ENCODE measurements around the gene PCDHA8. TPM values are rescaled to one million over a fixed set of nuclear protein-coding genes. Genes with fewer than 3 reads are reported as not detected.
"Not testable (repeated sequence)": the region's sequence is repeated elsewhere in the genome, so short reads cannot be mapped to it uniquely, and the experiment has no call there.

PCDHA8 gene
- total RNA-seq, 1 donor from 2014 or later: 0.38 TPM

GRCh38 chr5:140808889-140809291 lies 32.1 kb upstream of the PCDHA8 start:
- DNase-seq: peak; percentile 48
- no peak overlapping the region for H3K4me3 ChIP-seq
- H3K9me3 ChIP-seq: peaks cover 10% of the 10 kb centered on the region
- no peak for ATAC-seq
- H3K4me1 ChIP-seq: no peaks in the 10 kb centered on the region
- TF ChIP-seq CTCF (IDR thresholded peaks at IDR 0.05): no peak
- intact Hi-C loops (cut with DNase I): no loop called here
- H3K27ac ChIP-seq: no peak overlapping the region
- peaks cover 8% of the 10 kb centered on the region for H3K27me3 ChIP-seq (ENCODE audit: low read depth)
- no peaks in the 10 kb centered on the region for H3K36me3 ChIP-seq

GRCh38 chr5:140821375-140822280 lies 19.4 kb upstream of the PCDHA8 start, which contains the start of gene PCDHA5:
Gene PCDHA5 (plus strand): TSS chr5:140821613.
- TF ChIP-seq CTCF (IDR thresholded peaks at IDR 0.05): peak; percentile 44
- DNase-seq: no peak
- H3K36me3 ChIP-seq: no peaks in the 10 kb centered on the region
- peaks cover 13% of the 10 kb centered on the region for H3K27me3 ChIP-seq (ENCODE audit: low read depth)
- no peak for ATAC-seq
- H3K9me3 ChIP-seq: no peaks in the 10 kb centered on the region
- peak within 1 kb of the TSS; percentile 16 for H3K4me3 ChIP-seq
- no peak within 1 kb of the TSS for H3K27ac ChIP-seq
- intact Hi-C loops (cut with DNase I): no loop called here
- H3K4me1 ChIP-seq: no peaks in the 10 kb centered on the region

- no peak for ATAC-seq
- Histone ChIP-seq H3K36me3 (no peaks in the 10 kb centered on the region), H3K27ac (no peak overlapping the region), H3K27me3 (ENCODE audit: low read depth) (peaks cover 18% of the 10 kb centered on the region), H3K4me1 (no peaks in the 10 kb centered on the region), H3K9me3 (no peaks in the 10 kb centered on the region), H3K4me3 (no peak overlapping the region)
- intact Hi-C loops (cut with DNase I): no loop called here
- TF ChIP-seq CTCF (IDR thresholded peaks at IDR 0.05): no peak
- no peak for DNase-seq
These were observed 18.7 kb upstream of the PCDHA8 start for GRCh38 chr5:140822281-140822629.

GRCh38 chr5:140822969-140823368 lies 18.0 kb upstream of the PCDHA8 start:
- H3K27ac ChIP-seq; ATAC-seq; DNase-seq; H3K36me3 ChIP-seq; intact Hi-C loops (cut with DNase I); H3K4me1 ChIP-seq; H3K4me3 ChIP-seq; H3K9me3 ChIP-seq: not testable (repeated sequence)
- peaks cover 21% of the 10 kb centered on the region for H3K27me3 ChIP-seq (ENCODE audit: low read depth)

GRCh38 chr5:140823475-140823874 lies 17.5 kb upstream of the PCDHA8 start:
- ATAC-seq: no peak
- H3K27me3 ChIP-seq (ENCODE audit: low read depth): peaks cover 26% of the 10 kb centered on the region

More at GRCh38 chr5:140823475-140823874, 17.5 kb upstream of the PCDHA8 start:
- TF ChIP-seq CTCF (IDR thresholded peaks at IDR 0.05): no peak
- Histone ChIP-seq H3K4me1 (no peaks in the 10 kb centered on the region), H3K9me3 (peaks cover 7% of the 10 kb centered on the region), H3K4me3 (no peak overlapping the region), H3K27ac (no peak overlapping the region), H3K36me3 (no peaks in the 10 kb centered on the region)
- intact Hi-C loops (cut with DNase I): no loop called here
- DNase-seq: no peak
